HuH-7 (cell line): ENCODE data around the gene SYCE3.
"Not testable (repeated sequence)": the region's sequence is repeated elsewhere in the genome, so short reads cannot be mapped to it uniquely, and the experiment has no call there.

Experiments
- DNase-seq: peaks from one replicate; pipeline ENCODE4 v3.0.0; 2011; ENCODE audit warnings: low spot score

Gene SYCE3

GRCh38 chr22:50548921-50549790, 13.6 kb downstream of the SYCE3 start:
- DNase-seq, result no peak

DNA sequence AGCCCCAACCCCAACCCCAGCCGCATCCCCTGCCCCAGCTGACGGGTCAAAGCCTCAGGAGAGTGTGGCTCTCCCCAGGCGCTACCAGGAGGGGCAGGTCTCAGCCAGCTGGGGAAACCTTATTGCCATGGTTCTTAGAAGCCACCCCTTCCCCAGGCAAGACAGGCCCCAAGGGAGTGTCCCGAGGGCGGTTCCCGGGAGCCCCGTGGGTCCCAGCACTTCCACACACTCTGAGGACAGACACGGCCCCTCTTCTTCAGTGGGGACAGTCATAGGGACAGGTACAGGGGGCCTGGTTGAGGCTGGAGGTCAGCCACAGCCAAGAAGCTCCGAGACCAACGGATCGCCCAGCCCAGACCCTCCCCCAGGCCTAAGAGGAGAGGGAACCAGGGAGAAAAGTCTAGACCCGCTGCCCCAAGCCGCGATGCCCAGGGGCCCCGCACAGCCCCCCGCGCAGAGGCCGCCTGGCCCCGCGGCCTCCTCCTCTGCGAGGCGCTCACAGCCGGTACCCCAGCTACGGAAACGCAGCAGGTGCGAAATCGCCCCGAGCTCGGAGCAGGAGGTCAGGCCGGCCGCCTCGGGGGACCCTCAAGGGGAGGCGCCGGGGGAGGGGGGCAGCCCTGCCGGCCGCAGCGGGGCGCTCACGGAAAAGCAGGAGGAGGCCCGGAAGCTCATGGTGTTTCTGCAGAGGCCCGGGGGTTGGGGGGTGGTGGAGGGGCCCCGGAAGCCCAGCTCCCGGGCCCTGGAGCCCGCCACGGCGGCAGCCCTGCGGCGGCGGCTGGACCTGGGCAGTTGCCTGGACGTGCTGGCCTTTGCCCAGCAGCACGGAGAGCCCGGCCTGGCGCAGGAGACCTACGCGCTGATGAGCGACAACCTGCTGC, 14.4 kb downstream of the SYCE3 start:
- DNase-seq, result no peak

- no peak for DNase-seq
Measured at GRCh38 chr22:50547263-50547985, 15.3 kb downstream of the SYCE3 start.

- DNase-seq, result no peak
Measured at GRCh38 chr22:50546326-50547262, 16.1 kb downstream of the SYCE3 start.

- peak; percentile 79 for DNase-seq
Measured at GRCh38 chr22:50545522-50546325, 17.0 kb downstream of the SYCE3 start, which contains the start of gene KLHDC7B. Gene KLHDC7B, plus strand, starts transcription at chr22:50545899. Its CDS starts 345 bp downstream, at chr22:50546244.

- no peak for DNase-seq
Measured at GRCh38 chr22:50544746-50545253, 17.9 kb downstream of the SYCE3 start.

- peak; percentile 94 for DNase-seq
Measured at GRCh38 chr22:50544078-50544745, 18.5 kb downstream of the SYCE3 start.

DNA sequence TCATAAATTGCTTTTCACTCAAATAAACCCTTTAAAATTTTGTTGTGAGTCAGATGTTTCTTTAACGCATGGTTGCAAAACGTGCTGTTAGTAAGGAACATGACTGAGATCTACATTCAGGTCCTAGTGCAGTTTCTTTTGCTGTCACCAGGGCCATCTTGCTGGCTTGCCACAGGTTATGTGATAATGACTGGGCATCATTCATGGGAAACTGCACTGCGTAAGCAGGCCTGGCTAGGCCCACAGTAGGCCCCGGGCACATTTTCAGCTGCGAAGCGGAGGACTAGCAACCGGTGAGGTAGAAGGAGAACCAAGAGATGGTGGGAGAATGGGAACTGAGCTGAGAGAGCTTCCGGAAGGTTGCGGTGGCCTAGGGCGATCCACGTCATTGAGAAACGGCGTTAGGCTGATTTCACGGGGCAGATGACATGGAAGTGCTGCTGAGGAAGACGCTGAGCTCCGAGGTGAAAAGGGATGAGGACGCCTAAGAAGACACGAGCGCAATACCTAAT, 20.2 kb downstream of the SYCE3 start:
- no peak for DNase-seq

DNA sequence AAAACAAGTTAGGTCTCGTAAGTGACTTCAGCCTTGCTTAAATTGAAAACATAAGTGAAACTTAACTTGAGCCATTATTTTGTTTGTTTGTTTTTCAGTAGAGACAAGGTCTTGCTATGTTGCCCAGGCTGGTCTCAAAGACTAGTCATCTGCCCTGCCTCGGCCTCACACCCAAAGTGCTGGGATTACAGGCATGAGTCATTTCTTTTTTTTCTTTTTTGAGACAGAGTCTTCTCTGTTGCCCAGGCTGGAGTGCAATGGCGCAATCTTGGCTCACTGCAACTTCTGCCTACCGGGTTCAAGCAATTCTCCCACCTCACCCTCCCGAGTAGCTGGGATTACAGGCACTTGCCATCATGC, 21.1 kb downstream of the SYCE3 start:
- not testable (repeated sequence) for DNase-seq

- DNase-seq, result no peak
Measured at GRCh38 chr22:50540381-50540780, 22.3 kb downstream of the SYCE3 start.

DNA sequence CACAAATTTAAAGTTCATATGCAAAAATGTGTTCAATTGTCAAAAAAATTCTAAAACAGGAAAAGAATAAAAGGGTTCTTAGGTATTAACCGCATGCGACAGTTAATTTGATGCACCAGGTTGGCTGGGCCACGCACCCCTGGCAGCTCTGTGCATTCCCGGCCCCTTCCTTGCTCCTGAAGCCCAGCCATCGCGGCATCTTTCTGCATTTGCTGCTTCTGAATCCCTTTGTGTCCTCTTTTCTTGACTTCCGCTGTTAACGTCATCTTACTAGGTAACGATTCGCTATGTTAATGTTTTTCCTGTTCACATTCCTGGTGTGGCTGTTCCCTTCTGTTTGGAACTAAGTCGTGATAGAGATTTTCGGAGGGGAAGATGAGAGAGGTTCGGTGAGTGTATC, 25.0 kb downstream of the SYCE3 start:
- no peak for DNase-seq

GRCh38 chr22:50536226-50536625, 26.5 kb downstream of the SYCE3 start:
- DNase-seq, result no peak

DNA sequence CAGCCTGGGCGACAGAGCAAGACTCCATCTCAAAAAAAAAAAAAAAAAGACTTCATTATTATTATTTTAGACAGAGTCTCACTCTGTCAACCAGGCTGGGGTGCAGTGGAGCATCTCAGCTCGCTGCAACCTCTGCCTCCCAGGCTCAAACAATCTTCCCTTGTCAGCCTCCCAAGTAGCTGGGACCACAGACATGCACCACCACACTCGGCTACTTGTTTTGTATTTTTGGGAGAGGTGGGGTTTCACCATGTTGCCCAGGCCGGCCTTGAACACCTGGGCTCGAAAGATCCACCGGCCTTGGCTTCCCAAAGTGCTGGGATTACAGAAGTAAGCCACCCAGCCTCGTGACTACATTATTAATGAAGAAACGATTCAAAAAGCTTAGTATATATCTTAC, 27.6 kb downstream of the SYCE3 start:
- no peak for DNase-seq

DNA sequence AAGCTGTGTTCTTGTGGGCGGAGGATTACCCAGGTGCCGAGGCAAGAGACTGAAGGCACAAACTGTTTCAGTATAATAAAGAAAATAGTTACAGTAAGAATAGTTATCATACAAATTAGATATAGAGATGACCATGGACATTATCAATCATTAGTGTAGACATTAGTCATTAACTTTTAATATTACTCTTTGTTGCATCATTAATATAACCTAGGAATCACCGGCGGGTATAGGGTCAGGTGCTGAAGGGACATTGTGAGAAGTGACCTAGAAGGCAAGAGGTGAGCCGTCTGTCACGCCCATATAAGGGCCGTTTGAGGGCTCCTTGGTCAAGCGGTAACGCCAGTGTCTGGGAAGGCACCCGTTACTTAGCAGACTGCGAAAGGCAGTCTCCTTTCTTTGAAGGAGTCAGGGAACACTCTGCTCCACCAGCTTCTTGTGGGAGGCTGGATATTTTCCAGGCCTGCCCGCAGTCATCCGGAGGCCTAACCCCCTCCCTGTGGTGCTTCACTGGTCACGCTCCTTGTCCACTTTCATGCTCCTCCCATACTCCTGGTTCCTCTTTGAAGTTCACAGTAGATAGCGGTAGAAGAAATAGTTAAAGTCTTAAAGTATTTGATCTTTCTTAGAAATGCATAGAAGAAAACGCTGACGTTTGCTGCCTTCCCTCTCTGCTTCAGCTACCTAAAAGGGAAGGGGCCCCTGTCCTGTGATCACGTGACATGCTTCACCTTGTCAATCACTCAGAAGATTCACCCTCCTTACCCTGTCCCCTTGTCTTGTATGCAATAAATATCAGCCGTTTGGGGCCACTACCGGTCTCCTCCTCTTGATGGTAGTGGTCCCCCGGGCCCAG, 28.6 kb downstream of the SYCE3 start:
- not testable (repeated sequence) for DNase-seq

GRCh38 chr22:50532824-50533796, 29.6 kb downstream of the SYCE3 start:
- DNase-seq, result no peak

GRCh38 chr22:50531962-50532674, 30.6 kb downstream of the SYCE3 start:
- DNase-seq, result peak; percentile 79
